AG09309 (cell line): ENCODE data around the gene FAM117A.
"Not testable (repeated sequence)": the region's sequence is repeated elsewhere in the genome, so short reads cannot be mapped to it uniquely, and the experiment has no call there.

ENCODE experiments used
- DNase-seq: peaks from one replicate; pipeline ENCODE4 v3.0.0-alpha.2; 2010; ENCODE audit warnings: low read depth
- H3K4me3 ChIP-seq: 2 replicates; pipeline ENCODE4 v1.5.1; 2011; ENCODE audit warnings: mild to moderate bottlenecking, low read depth, low read length, moderate library complexity; ENCODE audit not compliant: control insufficient read depth
- CTCF ChIP-seq: IDR thresholded peaks from 2 replicates; pipeline ENCODE4 v1.5.1; 2011; ENCODE audit warnings: mild to moderate bottlenecking, low read depth, low read length, inconsistent platforms; ENCODE audit not compliant: insufficient read depth, control insufficient read depth; ENCODE audit errors: missing control alignments

The FAM117A gene

DNA sequence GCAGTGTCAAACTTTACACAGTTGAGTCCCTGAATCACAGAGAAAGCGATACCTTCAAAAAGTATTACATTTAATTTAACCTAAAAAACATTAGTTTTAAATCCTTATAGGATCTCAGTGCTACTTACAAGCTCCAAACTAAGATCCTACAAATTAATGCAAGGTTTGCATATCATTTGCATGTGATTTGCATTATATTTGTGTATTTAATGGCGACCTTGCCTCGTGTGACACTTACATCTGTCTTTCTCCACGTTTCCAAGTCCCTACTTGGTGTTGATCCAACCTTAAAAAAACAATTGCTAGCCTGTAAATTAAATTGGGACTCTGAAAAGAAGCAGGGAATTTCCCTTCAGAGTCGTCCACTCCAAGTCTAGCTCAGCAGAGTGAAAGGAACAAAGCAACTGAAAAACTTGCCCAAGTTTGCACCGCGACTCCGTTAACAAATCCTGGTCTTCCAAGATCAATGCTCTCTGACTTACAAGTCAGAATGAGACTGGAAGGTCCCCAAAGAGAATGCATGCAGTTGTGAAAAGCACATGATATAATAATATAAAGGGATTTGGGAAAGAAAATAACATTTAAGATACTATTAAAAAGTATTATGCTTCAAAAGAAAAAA is 739 bp upstream of the FAM117A start:
- DNase-seq = no peak
- H3K4me3 ChIP-seq = peak overlapping the region; percentile 25
- TF ChIP-seq CTCF = no peak

GRCh38 chr17:49762151-49762941 is 1.6 kb downstream of the FAM117A start:
- H3K4me3 ChIP-seq = no peak overlapping the region

GRCh38 chr17:49760932-49761558 is 2.9 kb downstream of the FAM117A start:
- DNase-seq = no peak
- TF ChIP-seq CTCF = no peak
- no peak overlapping the region for H3K4me3 ChIP-seq

More at GRCh38 chr17:49762151-49762941, 1.6 kb downstream of the FAM117A start:
- TF ChIP-seq CTCF = no peak
- DNase-seq = no peak

GRCh38 chr17:49760296-49760695 is 3.6 kb downstream of the FAM117A start:
- no peak overlapping the region for H3K4me3 ChIP-seq
- no peak for DNase-seq
- TF ChIP-seq CTCF = no peak

DNA sequence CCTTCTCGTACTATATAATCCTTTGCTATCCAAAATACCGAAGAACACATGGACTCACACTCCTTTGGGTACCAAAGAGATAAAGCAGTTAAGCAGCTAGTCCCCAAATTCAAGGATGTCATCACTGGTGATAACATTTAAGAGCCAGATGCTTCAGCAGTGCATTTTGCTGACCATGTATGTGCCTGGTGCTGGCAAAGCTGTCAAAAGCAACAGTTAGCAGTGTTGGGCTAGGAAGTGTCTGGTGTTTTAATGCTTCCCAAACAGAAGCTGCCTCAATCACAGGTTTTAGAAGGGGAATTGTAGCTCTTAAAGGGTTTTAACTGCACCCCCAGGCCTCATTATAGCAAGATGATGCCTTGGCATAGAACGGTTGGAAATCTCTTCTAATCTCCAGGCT is 4.7 kb downstream of the FAM117A start:
- no peak for TF ChIP-seq CTCF
- H3K4me3 ChIP-seq = no peak overlapping the region
- DNase-seq = no peak

DNA sequence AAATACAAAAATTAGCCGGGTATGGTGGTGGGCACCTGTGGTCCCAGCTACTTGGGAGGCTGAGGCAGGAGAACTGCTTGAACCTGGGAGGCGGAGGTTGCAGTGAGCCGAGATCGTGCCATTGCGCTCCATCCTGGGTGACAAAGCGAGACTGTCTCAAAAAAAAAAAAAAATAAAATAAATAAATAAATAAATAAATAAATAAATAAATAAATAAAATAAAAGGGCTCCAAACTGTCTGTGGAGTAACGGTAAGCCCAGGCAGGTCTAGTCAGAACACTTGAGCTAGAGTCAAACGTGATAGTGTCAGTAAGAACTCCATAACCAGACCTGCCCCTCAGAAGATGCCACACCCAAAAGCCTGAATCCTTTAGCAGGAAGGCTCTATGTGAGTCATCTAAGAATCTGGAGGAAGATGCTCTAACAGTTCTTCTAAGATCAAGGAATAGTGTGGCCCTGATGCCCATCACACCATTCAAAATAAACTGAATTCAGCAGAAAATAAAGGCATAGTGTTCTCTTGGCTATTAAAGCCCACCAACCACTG is 5.4 kb downstream of the FAM117A start:
- DNase-seq, H3K4me3 ChIP-seq: not testable (repeated sequence)
